Cerebellar cortex (tissue), 1 donor: ENCODE data around the gene TCF12.
A peak's percentile ranks its signal among the peaks of the same experiment; 100 is the strongest.
"Not testable (repeated sequence)": the region's sequence is repeated elsewhere in the genome, so short reads cannot be mapped to it uniquely, and the experiment has no call there.

Source experiments
- DNase-seq: peaks from one replicate; pipeline ENCODE4 v3.0.0-alpha.2; 2015; ENCODE audit warnings: low spot score

The TCF12 gene

GRCh38 chr15:56916825-56917477, 1.5 kb upstream of the TCF12 start:
- no peak for DNase-seq

- DNase-seq: peak; percentile 37
Measured at GRCh38 chr15:56917652-56918045, 795 bp upstream of the TCF12 start.

GRCh38 chr15:56919031-56919608, 676 bp downstream of the TCF12 start:
- DNase-seq: peak; percentile 30

DNA sequence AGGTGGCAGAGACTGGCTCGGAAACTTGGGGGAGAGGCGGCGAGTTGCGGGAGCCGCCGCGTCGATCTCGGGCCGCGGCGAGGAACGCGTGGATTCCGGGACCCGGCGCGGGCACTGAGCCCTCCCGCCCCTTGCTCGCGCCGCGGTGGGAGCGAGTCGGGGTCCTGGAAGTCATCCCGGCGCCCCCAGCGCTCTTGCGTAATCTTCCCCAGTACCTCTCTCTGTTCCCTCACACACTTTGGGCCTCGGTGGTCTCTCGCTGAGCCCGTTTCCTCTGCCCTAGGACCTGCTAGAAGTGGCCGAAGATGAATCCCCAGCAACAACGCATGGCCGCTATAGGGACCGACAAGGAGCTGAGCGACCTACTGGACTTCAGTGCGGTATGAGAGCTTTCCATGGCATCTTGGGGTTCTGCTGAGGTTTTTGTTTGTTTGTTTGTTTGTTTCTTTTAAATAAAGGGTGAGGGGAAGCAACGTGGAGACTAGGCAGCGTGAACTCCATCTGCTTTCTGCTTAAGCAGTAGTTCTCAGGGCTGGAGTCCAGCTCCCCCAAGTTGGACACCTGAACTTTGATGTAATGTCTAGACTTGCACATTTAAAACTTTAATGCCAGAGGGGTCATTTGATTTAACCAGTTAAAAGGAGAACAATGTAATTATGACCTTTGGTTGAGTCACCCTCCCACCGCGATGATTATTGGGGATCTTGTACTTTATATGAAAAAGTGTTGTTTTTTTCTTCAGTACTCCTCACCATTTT, 1.3 kb downstream of the TCF12 start:
- peak; percentile 43 for DNase-seq

DNA sequence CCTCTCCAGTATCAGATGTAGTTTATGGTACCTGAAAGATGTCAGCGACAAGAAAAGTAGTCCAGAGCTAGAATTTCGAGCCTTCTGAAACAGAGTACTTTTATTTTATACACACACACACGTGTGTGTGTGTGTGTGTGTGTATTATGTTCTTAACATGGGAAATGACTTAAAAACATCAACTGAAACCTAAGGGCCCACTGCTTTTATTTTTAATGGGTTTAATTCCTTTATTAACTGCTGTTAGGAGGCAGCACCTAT, 1.9 kb downstream of the TCF12 start:
- no peak for DNase-seq

DNA sequence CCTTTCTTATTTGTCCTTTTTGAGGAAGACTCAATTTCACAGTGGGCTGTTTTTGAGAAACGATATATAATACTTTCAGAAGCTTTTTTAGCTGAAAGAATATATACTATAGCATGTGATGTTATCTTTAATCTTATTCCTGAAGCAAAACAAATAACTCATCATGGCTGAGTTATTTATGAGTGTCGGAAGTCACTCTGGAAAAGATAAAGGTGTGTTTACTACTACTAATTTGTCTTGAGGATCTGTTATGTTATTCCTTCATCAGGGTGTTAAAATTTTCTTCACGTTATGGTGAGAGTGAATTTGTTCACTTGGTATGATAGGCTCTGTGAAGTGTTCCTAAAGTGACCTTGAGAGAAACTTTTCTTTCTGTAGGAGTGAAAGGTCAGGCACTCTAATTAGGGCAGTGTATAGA, 4.7 kb downstream of the TCF12 start:
- no peak for DNase-seq

GRCh38 chr15:56927816-56928215, 9.4 kb downstream of the TCF12 start:
- no peak for DNase-seq

DNA sequence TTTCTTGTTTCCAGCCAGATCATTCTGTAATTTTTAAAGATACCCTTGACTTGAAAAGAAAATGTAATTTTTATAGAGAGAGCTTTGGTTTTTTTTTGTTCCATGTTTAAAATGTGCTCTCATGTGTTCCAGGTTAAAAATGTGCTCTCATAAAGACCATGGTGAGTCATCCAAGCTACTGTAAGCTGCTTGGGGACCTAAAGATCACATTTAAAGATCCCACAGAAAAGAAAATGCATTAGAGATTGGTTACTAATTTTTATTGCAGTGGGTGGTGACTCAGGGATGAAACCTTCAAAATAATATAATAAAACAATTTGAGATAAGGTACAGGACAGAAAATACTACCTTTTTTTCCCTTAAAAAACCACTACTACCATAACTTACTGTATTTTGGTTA, 11.0 kb downstream of the TCF12 start:
- DNase-seq: no peak

DNA sequence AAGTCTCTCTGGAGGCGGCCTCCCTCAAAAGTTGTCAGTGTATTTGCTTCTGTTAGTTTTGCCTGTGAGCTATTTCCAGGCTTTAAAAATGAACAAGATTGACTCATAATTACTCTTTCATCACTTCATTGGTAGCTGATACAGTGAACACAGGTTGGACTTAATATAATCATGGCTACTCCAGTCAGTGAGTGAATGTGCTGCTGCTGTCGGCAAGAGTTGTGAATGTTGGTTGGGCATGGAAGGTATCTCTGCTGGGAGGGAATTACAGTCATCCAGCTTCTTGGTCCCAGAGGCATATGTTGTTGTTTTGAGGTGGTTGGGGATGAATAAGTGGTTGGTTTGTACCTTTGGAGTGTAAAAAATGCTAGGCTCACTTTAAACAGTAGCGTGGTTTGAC, 11.5 kb downstream of the TCF12 start:
- DNase-seq: no peak

GRCh38 chr15:56930669-56931313, 12.3 kb downstream of the TCF12 start:
- no peak for DNase-seq

DNA sequence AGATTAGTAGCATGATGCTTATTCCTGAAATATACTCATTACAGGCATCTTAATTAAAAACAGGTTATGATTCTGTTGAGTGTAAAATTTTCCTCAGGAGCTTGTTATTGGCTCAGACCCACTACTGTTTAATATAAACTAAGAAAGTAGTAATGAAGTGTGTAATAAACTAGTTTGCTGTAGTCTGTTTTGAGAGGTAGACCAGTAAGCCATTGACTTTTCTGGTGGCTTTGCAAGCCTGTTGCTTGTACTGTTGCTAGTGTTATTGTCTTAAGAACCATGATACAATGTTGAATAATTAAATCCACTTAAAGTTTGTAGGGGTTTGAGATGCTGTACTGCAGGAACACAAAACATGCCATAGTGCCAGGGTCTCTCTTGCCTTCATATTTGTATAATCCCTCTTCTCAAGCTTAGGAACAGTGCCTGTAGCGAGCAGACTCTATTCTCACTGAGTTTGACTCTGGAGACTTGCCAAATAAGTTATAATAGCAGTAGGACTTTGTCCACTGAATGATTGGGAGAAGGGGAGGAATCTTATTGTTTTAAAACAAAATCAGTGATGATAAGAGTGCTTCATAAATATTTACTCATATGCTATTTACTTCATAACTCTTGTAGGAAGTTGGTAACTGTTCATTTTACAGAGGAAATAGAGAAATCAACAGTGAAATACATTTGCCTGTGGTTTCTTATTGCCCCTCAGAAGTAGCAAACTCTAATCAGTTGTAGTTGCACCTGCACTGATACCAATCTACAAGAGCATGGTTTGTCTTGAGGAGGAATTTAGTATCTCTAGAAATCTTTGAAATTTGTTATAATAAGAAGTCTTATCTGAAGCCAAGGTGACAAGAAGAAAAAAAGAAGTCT, 13.4 kb downstream of the TCF12 start:
- no peak for DNase-seq

- not testable (repeated sequence) for DNase-seq
Measured at GRCh38 chr15:56932509-56932868, 14.0 kb downstream of the TCF12 start.

- DNase-seq: no peak
Measured at GRCh38 chr15:56933410-56933809, 15.0 kb downstream of the TCF12 start.

DNA sequence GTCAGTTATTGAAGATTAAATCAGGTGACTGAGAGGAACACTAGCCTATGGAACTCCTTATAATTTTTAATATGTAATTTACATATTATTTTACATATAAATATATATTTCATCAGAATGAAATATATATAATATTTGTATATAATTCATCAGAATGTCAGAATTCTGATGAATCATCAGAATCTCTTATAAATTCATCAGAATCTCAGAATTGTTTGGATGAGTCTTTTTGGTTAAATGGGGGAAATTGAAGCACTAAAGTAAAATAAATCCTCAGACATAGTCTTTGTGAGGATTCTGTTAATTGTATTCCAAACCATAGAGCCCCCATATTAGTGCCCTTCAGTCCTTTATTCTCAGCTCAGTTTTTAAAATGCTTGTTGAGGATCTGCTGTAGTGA, 15.4 kb downstream of the TCF12 start:
- DNase-seq: no peak

DNA sequence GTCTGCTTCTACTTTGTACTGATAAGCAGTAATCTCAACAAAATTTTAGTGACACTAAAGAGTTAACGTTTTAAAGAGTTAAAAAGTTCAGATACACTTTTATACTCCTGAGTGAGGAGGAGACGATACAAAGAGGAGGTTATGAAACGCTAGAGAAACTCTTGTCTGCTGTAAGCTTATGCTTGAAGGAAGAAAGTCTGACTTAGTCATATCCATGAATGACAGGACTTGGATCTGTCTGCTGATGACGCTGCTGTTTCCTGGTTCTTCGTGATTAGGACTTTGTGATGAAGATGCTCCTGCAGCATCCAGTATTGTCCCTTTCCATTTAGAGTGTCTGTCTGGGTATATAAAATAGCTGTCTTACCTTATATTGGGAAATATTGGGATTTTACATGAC, 15.8 kb downstream of the TCF12 start:
- no peak for DNase-seq

- DNase-seq: no peak
Measured at GRCh38 chr15:56936929-56937328, 18.5 kb downstream of the TCF12 start.

DNA sequence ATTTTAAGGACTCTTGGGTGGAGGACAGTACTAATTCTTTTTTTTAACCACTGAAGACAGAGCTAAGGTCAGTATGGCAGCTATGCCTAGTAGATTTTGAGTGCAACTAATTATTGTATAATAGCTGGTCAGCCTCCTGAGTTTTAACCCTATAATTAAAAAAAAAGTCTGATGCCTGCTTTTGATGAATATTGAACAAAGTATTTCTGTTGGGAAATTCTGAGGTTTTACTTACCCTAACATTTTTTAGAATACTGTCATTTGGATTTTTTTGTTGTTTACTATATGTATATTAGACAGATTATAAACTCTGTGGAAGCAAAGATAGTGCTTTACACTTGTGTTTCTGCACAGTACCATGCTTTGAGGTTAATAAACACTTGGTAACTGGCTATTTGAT, 20.8 kb downstream of the TCF12 start:
- DNase-seq: no peak

- no peak for DNase-seq
Measured at GRCh38 chr15:56940388-56940787, 21.9 kb downstream of the TCF12 start.

DNA sequence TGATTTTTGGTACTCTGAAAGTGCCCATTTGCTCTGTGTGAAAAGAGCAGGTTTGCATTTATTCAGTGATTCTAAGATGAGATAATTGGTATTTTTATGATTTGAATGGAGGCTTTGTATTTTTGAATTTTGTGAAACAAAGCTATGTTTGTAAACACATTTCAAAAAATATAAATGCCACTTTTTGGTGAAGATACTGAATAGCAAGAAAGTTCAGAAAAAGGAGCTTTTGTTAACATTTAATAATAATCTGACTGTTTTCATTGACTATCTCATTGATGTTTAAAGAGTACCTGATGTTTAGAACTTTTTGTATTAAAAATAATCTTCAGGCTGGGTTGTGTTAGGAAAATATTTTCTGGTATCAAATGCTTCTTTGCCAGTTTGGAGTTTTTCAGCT, 23.7 kb downstream of the TCF12 start:
- DNase-seq: no peak

GRCh38 chr15:56943403-56943802, 25.0 kb downstream of the TCF12 start:
- no peak for DNase-seq

GRCh38 chr15:56944485-56944884, 26.0 kb downstream of the TCF12 start:
- no peak for DNase-seq

- no peak for DNase-seq
Measured at GRCh38 chr15:56946150-56946549, 27.7 kb downstream of the TCF12 start.
